EL (cell line): ENCODE data around the gene NHSL1.

Source experiments
- DNase-seq: peaks from one replicate; pipeline ENCODE4 v3.0.0-alpha.2; 2016

The NHSL1 gene

DNA sequence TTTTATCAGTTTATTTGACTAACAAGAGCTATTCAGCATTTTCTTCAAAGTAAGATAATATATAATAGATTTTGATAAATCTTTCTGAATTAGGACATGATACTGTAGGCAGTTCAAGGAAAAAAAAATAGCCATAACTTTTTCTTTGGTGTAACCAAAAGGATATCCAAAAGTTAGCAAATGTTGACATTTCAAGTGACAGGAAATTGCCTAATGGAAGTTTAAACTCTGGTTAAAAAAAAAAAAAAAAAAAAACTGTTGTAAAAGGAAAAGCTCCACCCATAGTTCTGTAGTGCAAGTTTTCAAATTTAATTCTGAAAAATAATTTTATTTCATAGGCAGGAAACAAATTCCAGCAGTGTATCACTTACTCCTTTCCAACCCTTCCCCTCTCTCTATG is 76.4 kb downstream of the NHSL1 start:
- no peak for DNase-seq

DNA sequence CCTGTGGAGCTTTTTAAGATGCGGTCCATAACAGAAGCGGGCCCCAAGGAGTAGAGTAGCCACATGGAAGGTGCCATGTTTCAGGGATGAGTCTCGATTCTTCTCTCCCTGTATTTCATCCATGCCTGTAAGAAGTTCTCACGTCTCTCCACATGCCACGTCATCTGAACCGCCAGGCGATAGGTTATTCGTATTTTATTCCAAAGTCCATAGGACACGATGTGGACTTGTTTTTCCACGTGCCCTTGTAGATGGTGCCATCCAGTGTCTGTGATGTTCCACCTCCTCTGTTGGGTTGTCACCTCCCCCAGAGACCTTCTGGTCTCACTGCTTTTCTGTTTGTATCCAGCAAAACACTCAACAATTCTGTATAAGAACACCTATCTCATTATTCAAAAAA is 77.7 kb downstream of the NHSL1 start:
- no peak for DNase-seq

DNA sequence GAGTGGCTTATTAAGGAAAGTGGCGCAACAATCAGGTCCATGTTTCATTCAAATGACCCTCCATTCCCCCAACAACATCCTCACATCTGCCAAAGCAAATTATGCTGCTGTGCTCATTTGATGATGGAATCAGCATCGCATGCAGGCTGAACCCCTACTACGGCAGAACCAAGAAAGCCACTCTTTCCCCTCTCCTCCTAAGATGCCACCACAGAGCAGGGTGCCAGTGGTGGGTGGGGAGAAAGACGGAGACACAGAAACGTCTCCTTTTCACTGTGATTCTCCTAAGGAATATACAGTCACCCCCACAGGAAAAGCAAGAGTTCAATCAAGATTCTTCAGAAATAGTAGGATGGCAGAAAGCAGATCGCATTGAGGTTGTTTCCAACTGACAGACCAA is 78.2 kb downstream of the NHSL1 start:
- DNase-seq: no peak

DNA sequence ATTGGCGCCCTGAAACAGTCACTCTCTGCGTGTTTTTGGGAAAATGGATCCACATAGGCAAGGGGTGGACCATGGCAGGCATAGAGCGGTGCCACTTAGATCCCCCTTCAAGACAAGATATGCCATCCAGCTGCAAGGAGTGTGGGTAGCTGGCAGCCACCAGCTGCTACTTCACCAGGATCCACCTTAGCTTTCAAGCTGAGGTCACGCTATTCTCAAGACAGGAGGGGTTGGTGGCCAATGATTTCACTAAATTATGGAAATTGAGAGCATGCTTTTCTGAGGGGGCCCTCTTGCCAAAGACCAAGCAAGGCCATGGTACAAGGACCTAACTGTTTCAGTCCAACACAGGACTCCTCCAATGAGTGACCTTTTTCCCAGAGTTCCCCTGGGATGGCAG is 78.9 kb downstream of the NHSL1 start:
- no peak for DNase-seq

DNA sequence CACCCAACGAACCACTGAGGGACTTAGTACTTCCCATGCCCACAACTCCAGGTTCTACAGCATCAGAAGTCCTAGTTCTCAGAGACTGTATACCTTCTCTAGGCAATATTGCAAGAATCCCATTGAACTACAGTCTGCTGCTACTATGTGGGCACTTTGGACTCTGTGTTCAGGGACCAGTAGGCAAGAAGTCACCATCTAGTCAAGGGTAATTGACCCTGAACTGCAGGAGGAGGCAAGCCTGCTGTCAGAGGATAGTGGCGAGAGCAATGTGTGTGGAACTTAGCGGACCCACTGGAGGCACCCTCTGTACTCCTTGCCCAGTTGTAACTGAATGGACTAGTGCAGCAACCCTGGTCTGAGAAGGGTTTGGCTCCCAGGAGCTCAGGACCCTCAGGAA is 79.5 kb downstream of the NHSL1 start:
- no peak for DNase-seq

DNA sequence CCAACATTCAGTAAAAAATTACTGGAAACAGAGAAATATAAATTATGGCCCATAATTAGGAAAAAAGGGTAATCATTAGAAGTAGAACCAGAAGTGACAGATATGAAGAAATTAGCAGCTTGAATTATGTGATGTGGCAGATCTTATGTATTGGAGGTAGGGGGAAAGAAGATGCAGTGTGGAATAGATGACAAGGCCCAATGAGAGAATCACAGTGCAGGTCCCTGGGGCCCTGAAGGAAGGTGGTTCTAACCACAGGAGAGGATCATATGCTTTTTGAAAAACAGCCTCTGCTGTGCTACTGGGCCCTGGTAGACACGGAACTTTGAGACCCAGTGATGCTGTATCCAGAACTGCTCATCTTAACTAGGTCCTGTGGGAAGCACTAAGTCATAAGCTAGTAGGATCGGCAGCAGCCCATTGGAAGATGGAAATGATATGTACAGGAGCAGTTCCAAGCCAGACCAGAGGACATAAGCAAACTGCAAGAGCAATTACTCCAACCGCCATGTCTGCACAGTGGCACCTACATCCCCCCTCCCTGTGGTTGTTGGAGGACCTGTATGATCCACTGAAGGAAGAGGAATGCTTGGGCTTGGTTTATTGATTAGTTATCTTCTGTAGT is 81.1 kb downstream of the NHSL1 start:
- no peak for DNase-seq

DNA sequence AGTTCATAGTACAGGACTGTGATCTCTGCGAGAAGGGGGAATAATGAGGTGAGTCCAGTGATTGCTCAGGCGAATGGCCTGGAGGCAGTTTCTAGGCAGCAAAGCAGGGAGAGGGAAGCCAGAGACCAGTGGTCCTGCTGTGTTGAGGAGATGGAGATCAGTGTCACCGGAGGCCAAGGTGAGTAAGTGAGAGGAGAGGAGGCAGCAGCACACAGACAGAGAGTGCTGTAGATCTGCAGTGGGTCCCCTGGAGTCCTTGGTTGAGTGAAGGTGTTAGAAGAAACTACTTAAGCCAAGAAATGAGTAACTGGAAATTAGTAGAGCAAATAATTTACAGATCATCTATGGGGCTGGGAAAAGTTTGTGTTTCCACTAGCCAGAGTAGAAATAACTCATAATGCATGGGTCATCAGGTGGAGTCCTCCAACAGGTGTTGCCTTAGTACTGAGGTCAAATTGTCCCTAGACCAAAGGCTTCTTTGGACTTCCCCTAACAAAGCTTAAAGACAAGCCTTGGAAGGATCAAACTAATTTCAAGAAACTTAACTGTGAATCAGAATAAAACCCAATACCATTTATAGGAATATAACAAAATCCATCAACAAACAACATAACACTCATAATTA is 81.7 kb downstream of the NHSL1 start:
- no peak for DNase-seq

DNA sequence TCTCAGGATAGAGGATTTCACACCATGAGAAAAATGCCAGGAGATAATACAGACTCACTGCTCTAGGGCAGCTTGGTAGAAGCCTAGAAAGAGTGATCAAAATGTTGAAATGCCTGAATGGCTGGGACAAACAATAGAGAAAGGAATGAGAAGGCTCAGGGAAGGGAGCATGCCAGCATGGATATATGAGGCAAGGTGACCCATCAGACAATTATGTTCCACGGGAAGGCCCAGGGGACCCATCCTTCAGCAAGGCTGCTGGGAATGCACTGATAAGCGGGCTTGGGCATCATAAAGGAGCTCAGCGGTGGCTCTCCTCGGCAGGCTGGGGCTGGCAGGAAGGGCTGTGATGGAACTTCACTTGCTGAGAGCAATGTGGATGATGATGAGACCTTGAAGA is 83.1 kb downstream of the NHSL1 start:
- no peak for DNase-seq

DNA sequence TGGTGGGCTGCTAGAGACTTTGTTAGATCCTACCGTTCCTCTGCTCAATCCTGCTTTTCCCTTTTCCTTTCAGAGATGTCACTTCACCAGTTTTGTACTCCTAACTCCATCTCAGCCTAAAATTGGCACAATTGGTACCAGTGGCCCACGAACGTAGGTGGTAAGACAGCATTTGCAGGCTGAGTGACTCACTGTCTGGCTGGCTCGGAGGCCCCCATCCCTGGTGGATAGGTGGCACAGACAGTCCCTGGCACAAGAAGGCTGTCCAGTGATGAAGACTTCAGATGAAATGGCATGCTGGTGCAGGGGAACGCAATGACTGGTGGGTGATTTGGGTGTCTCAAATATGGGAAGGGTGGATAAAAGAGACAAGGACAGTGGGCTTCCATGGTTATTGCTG is 84.2 kb downstream of the NHSL1 start:
- no peak for DNase-seq

DNA sequence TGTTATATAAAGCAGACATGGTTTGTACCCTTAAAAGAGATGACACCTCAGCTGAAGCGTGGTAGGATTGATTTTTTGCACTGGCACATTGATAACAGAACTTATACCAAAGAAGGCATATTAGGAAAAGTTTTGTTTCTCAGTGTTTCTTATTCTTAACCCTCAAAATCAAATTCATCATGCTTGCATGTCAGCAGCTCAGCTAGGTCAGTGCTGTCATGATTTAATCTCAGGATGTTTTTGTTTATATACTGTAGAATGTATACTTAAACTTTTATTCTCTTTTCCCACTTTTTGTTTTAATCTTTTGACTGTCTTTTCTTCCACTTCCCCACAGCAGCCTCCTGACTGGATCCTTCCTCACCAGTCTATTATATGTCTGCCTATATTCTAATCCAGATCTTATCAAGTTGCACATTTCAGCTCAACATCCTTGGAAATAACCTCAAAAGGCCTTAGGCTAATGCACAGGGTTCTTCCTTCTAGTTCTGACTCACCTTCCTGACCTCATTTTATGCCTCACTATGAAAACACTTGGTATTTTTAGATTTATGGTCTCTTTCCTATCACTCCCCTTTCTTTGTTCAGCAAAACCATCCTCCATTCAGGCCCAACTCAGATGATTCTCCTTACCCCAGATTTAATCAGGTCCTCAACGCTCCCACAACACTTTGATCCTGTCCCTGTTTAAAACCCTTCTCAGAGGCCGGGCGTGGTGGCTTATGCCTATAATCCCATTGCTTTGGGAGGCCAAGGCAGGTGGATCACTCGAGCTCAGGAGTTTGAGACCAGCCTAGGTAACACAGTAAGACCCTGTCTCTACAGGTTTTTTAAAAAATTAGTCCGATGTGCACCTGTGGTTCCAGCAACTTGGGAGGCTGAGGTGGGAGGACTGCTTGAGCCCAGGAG is 88.1 kb downstream of the NHSL1 start:
- peak; percentile 87 for DNase-seq

DNA sequence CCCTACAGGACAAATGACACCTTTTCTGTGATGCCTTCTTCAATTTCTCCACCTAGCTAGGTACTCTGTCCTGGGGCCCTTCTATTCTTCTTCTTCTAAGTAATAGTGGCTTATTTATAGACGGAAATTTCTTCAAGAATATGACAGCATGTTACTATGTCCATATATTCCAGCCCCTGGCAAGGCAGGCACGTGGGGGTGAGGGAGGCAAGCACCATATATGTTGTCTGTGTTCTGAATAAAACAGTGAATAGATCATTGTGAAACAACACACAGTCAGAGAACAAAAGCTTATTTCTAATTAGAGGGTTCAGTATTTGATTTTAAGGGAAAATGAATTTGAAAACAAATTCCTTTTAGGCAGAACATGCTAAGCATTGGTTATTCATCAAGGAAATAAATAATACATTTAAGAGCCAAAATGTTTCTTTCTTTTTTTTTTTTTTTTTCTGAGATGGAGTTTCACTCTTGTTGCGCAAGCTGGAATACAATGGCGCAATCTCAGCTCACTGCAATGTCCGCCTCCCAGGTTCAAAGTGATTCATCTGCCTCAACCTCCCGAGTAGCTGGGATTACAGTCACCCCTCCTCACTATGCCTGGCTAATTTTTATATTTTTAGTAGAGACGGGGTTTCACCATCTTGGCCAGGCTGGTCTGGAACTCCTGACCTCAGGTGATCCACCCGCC is 89.1 kb downstream of the NHSL1 start:
- peak; percentile 50 for DNase-seq

DNA sequence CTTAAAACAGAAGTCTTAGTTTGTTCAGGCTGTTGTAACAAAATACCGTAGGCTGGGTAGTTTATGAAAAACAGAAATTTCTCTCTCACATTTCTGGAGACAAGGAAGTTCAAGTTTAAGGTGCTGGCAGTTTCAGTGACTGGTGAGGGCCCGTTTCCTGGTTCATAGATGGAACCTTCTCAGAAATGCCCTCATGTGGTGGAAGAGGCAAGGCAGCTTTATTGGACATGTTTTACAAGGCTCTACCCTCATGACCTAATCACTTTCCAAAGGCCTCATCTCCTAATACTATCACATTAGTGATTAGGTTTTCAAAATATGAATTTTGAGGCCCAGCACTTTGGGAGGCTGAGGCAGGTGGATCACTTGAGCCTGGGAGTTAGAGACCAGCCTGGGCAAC is 92.9 kb downstream of the NHSL1 start:
- DNase-seq: no peak

DNA sequence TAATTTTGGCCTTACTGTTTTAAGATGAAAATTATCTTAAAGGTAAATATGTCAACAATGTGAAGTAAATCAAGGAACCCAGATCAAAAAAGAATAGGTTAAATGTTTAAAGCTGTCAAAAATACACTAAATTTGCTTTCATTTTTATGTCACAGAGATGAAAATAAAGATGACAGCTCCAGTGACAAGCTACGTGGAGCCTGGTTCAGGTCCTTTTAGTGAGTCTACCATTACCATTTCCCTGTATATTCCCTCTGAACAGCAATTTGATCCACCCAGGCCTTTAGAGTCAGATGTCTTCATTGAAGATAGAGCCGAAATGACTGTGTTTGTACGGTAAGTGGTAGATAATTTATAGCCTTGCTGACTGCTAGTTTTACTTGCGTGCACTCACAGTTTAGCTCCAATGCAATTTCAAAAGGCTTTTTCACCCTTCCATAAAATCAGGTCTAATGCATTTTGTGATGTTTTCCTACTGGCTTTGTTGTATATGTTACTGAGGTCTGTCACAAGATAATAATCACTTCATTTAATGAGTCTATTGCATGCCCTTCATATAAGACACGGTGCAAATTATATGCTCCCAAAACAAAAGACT is 93.4 kb downstream of the NHSL1 start:
- no peak for DNase-seq

DNA sequence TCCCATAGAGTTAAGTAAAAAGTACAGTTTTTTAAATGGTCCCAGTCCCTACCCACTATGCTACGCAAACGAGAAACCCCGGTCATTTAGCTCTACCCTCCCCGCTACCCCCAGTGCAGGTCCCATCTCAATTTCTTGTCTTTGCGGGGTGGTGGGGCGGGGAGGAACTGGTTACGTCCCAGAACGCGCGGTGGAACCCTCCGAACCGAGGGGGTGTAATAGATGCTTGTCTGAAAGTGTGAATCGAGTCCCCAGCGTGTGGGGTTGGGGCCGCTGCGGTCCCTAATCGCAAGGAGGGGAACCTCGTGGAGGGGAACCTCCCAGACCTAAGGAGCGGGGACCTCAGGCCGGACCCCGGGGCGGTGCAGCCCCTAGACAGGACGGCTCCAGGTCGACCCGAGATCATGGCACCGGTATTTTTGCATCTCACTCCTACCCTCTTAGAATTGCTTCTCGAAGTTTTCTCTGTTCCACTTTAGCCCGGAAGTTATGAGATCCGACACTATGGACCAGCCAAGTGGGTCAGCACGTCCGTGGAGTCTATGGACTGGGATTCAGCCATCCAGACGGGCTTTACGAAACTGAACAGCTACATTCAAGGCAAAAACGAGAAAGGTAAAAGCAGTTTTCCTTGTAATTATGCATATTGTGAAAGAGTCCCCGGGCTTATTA is 94.5 kb downstream of the NHSL1 start:
- no peak for DNase-seq

DNA sequence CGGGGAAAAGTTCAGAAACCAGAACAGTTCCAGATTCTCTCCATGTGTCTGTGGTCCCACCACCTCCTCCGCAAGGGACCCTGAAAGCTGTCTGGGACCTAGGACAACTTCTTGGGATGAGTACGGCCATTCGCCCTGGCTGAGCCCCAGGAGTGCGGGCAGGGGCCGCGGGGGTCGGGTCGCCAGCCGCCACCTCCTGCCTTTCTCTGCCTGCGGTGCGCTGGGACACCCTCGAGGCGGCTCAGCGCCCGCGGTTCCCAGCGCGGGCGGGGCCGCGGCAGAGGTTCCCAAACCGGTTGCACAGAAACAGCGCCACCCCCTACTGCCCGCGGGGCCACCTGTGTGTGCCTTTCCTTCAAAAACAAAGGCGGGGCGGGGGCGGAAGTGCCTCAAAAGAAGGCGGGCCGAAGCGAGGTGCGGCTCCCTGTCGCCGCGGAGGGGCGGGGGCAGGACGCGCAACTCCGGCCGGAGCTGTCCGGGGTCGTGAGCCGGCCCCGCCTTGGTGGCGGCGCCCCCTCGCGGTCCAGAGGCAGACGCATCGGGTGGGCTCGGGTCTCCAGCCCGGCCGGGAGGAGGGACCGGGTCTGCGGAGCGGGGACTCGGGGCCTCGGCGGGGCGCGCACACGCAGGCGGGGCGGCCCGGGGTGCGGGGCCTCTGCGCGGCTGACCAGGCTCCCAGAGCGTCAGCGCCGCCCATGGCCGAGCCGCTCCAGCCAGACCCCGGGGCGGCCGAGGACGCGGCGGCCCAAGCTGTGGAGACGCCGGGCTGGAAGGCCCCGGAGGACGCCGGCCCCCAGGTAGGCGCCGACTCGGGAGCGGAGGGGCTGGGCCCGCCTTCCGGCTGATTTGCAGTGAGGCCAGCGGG is 95.3 kb downstream of the NHSL1 start, which contains the start of gene HEBP2:
TSS of gene HEBP2 (plus strand) at position 423 of the 865 bp plus-strand sequence. CDS start at position 696, 273 bp downstream.
- DNase-seq: peak; percentile 84

DNA sequence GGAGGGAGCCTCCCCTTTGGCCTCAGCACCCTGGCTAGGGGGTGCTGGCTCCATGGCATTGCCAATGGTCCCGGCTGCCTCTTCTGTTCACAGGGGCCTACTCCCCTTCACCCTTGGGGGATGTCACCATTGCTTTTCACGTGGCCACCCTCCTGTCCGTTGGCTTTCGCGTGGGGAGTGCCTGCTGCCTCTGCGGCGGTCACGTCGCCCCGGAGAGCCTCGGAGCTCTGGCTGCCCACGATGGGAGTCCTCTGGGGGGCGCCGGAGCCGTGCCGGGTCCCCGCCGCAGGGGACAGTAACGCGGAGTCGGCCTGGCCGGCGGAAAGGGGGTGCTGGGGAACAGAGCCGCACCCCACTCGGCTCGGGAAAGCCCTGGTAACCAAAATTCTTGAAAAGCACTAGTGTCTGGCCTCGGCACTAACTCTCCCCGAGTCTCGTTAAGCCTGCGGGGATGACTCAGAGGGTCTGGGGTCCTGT is 95.9 kb downstream of the NHSL1 start:
- peak; percentile 29 for DNase-seq

DNA sequence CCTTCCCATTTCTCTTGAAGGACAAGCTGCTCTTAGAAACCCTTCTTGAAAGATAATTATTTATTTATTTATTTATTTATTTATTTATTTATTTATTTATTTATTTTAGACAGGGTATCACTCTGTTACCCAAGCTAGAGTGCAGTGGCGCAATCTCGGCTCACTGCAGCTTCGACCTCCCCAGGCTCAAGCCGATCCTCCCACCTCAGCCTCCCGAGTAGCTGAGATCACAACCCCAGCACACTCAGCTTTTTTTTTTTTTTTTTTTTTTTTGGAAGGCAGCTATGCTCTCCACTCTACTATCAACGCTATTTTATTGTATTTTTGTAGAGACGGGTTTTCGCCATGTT is 96.5 kb downstream of the NHSL1 start:
- no peak for DNase-seq

DNA sequence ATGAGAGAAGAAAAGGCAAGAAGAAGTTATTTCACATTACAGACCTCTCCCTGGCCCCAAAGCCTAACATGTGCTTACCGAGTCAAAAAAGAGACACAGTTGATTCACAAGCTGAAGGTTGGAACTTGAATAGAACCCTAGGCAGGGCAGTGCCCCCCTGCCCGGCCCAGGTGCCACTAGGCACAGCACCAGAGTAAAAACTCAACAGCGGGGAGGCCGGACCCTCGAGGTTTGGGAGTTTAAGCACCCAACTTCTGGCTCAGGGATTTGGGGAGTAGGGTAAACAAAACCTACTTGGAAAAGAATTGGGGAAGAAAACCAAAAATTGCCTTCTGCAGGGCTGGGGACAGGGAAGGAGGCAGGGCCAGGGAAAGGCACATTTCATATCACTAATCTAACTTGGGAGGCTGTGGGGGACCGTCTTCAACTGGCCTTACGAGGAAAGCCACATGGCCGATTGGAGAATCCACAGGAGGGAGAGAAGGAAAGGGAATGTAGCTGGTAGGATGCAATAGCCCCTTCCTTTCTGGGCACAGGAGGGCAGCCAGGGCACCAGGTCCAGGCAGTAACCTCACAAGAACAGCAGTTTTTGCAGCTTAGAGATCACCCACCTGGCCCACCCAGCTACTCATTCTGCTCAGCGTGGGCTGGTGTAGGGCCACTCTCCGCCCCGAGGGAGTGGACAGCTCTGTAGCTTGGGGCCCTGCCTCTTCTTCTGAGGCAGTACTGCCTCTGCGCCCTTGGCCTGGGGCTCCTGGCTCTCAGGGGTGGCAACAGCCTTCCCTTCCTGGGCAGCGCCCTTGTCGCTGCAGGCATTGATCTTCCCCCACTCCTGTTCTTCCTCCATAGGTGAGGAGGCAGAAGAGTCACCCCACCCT is 97.1 kb downstream of the NHSL1 start:
- no peak for DNase-seq

DNA sequence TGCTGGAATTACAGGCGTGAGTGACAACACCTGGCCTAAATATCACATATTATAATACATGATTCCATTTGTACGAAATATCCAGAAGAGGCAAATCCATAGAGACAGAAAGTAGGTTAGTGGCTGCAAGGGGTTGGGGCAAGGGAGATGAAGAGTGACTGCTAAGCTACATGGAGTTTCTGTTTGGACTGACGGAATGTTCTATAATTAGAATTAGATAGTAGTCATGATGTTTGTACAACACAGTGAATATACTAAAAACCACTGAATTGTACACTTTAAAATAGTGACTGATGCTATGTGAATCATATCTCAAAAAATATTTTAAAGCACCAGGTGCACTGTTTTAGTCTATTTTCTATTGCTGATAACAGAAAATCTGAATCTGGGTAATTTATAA is 99.0 kb downstream of the NHSL1 start:
- DNase-seq: no peak
